SK-N-SH treated with all-trans-retinoic acid at 6 μM for 48 hours (cell line): Measurements from ENCODE around the gene CLDN11.

Experiments
- ATAC-seq: fragments of 200-7000 bp; cut with Tn5 transposase; 3 replicates; pipeline ENCODE4 v1.9.1; 2020; ENCODE audit warnings: mild to moderate bottlenecking, moderate library complexity
- BACH2 ChIP-seq: fragments of 250-450 bp; sonication (Bioruptor Pico); IDR thresholded peaks from 2 replicates; pipeline ENCODE4 v1.9.0; 2021; ENCODE audit warnings: mild to moderate bottlenecking, borderline replicate concordance
- CSDC2 ChIP-seq: fragments of 250-450 bp; sonication (Bioruptor Pico); IDR thresholded peaks from 2 replicates; pipeline ENCODE4 v1.5.0; 2020; ENCODE audit warnings: mild to moderate bottlenecking, moderate library complexity
- ESRRG ChIP-seq: fragments of 250-450 bp; sonication (Bioruptor Pico); IDR thresholded peaks from 2 replicates; pipeline ENCODE4 v1.6.1; 2021; ENCODE audit warnings: mild to moderate bottlenecking
- GLIS3 ChIP-seq: fragments of 250-450 bp; sonication (Bioruptor Pico); IDR thresholded peaks from 2 replicates; pipeline ENCODE4 v1.5.0; 2020; ENCODE audit warnings: mild to moderate bottlenecking, moderate library complexity
- PATZ1 ChIP-seq: fragments of 250-450 bp; sonication (Bioruptor Pico); IDR thresholded peaks from 2 replicates; pipeline ENCODE4 v1.8.0; 2020; ENCODE audit warnings: mild to moderate bottlenecking, moderate library complexity, borderline replicate concordance
- PPARA ChIP-seq: fragments of 250-450 bp; sonication (Bioruptor Pico); IDR thresholded peaks from 2 replicates; pipeline ENCODE4 v1.5.0; 2020; ENCODE audit warnings: mild to moderate bottlenecking, borderline replicate concordance
- TCF4 ChIP-seq: fragments of 250-450 bp; sonication (Bioruptor Pico); IDR thresholded peaks from 2 replicates; pipeline ENCODE4 v1.8.0; 2021; ENCODE audit warnings: mild to moderate bottlenecking, moderate library complexity, borderline replicate concordance
- TOX ChIP-seq: fragments of 250-450 bp; sonication (Bioruptor Pico); IDR thresholded peaks from 2 replicates; pipeline ENCODE4 v1.8.0; 2021; ENCODE audit warnings: mild to moderate bottlenecking, moderate library complexity, borderline replicate concordance
- ZC3H10 ChIP-seq: fragments of 250-450 bp; sonication (Bioruptor Pico); IDR thresholded peaks from 2 replicates; pipeline ENCODE4 v1.5.1; 2021; ENCODE audit warnings: mild to moderate bottlenecking, moderate library complexity
- ZNF565 ChIP-seq: fragments of 450-650 bp; formaldehyde crosslinking; conservative IDR thresholded peaks from 2 replicates; pipeline ENCODE4 v1.5.0; 2020; ENCODE audit warnings: low read depth, mild to moderate bottlenecking, moderate library complexity
- ZNF70 ChIP-seq: fragments of 450-650 bp; formaldehyde crosslinking; IDR thresholded peaks from 2 replicates; pipeline ENCODE4 v1.5.0; 2020; ENCODE audit warnings: mild to moderate bottlenecking, moderate library complexity
- ZNF8 ChIP-seq: fragments of 450-650 bp; formaldehyde crosslinking; IDR thresholded peaks from 2 replicates; pipeline ENCODE4 v1.5.0; 2020; ENCODE audit warnings: mild to moderate bottlenecking, moderate library complexity
- TF ChIP-seq, protein P1 (sequence below): fragments of 250-450 bp; sonication (Bioruptor Pico); IDR thresholded peaks from 2 replicates; pipeline ENCODE4 v1.5.1; 2020; ENCODE audit warnings: low read depth, mild to moderate bottlenecking, moderate library complexity
- TF ChIP-seq, protein P2 (sequence below): fragments of 250-450 bp; sonication (Bioruptor Pico); IDR thresholded peaks from 2 replicates; pipeline ENCODE4 v1.5.0; 2020; ENCODE audit warnings: mild to moderate bottlenecking, moderate library complexity
- TF ChIP-seq, protein P3 (sequence below): fragments of 250-450 bp; sonication (Bioruptor Pico); IDR thresholded peaks from 2 replicates; pipeline ENCODE4 v1.5.1; 2021; ENCODE audit warnings: mild to moderate bottlenecking, moderate library complexity

Gene CLDN11

GRCh38 chr3:170420307-170420821 lies 1.7 kb downstream of the CLDN11 start:
- no peak for TF ChIP-seq ZC3H10 (CRISPR knock-in tag)
- no peak for TF ChIP-seq TOX (CRISPR knock-in tag)
- no peak for TF ChIP-seq BACH2 (CRISPR knock-in tag)
- no peak for TF ChIP-seq CSDC2 (CRISPR knock-in tag)
- no peak for TF ChIP-seq TCF4 (CRISPR knock-in tag)
- no peak for TF ChIP-seq ZNF8 (CRISPR knock-in tag)
- no peak for ATAC-seq

DNA sequence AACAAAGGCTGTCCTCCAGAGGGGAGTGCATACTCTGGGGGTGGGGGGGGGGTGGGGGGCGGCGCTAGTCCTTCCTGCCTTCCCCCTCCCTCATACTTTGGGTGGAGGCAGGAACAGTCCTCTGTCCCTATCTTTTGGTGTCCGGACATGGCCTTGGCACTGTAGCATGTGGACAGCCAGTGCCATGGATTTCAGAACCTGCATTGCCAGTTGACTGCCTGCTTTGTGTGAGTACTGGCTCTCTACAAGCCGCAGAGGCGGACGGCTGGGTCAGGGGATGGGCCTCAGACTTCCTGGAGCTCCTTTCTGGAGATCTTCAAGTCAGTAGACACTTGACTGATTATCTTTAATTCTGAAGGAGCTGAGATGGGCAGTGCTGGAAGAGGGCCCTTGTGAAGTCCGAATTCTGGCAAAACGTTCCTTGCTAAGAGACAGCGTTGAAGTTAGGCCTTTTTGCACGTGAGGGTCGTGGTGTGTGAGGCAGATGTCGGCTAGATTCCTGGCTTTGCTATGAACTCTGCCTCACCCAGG lies 2.5 kb downstream of the CLDN11 start:
- peak; percentile 10; the same call in 1 of the 3 replicates for ATAC-seq
- TF ChIP-seq PATZ1 (CRISPR knock-in tag) (no peak), PPARA (no peak), ZC3H10 (CRISPR knock-in tag) (no peak), GLIS3 (no peak)
- TF ChIP-seq, protein P1, sequence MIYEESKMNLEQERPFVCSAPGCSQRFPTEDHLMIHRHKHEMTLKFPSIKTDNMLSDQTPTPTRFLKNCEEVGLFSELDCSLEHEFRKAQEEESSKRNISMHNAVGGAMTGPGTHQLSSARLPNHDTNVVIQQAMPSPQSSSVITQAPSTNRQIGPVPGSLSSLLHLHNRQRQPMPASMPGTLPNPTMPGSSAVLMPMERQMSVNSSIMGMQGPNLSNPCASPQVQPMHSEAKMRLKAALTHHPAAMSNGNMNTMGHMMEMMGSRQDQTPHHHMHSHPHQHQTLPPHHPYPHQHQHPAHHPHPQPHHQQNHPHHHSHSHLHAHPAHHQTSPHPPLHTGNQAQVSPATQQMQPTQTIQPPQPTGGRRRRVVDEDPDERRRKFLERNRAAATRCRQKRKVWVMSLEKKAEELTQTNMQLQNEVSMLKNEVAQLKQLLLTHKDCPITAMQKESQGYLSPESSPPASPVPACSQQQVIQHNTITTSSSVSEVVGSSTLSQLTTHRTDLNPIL: no peak
- TF ChIP-seq, protein P2, sequence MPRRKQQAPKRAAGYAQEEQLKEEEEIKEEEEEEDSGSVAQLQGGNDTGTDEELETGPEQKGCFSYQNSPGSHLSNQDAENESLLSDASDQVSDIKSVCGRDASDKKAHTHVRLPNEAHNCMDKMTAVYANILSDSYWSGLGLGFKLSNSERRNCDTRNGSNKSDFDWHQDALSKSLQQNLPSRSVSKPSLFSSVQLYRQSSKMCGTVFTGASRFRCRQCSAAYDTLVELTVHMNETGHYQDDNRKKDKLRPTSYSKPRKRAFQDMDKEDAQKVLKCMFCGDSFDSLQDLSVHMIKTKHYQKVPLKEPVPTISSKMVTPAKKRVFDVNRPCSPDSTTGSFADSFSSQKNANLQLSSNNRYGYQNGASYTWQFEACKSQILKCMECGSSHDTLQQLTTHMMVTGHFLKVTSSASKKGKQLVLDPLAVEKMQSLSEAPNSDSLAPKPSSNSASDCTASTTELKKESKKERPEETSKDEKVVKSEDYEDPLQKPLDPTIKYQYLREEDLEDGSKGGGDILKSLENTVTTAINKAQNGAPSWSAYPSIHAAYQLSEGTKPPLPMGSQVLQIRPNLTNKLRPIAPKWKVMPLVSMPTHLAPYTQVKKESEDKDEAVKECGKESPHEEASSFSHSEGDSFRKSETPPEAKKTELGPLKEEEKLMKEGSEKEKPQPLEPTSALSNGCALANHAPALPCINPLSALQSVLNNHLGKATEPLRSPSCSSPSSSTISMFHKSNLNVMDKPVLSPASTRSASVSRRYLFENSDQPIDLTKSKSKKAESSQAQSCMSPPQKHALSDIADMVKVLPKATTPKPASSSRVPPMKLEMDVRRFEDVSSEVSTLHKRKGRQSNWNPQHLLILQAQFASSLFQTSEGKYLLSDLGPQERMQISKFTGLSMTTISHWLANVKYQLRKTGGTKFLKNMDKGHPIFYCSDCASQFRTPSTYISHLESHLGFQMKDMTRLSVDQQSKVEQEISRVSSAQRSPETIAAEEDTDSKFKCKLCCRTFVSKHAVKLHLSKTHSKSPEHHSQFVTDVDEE: no peak

GRCh38 chr3:170421758-170422157 lies 3.1 kb downstream of the CLDN11 start:
- ATAC-seq: no peak
- TF ChIP-seq ZNF565 (CRISPR knock-in tag) (no peak), ZNF70 (no peak), PPARA (no peak), ESRRG (CRISPR knock-in tag) (no peak)
- TF ChIP-seq, protein P3, sequence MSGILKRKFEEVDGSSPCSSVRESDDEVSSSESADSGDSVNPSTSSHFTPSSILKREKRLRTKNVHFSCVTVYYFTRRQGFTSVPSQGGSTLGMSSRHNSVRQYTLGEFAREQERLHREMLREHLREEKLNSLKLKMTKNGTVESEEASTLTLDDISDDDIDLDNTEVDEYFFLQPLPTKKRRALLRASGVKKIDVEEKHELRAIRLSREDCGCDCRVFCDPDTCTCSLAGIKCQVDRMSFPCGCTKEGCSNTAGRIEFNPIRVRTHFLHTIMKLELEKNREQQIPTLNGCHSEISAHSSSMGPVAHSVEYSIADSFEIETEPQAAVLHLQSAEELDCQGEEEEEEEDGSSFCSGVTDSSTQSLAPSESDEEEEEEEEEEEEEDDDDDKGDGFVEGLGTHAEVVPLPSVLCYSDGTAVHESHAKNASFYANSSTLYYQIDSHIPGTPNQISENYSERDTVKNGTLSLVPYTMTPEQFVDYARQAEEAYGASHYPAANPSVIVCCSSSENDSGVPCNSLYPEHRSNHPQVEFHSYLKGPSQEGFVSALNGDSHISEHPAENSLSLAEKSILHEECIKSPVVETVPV (CRISPR knock-in tag): no peak
- TF ChIP-seq, protein P1: no peak
- TF ChIP-seq, protein P2: no peak
